HG03469 (cell line): ENCODE data around the gene HDAC9.
A peak's percentile ranks its signal among the peaks of the same experiment; 100 is the strongest.

Source experiments
- ATAC-seq: cut with Tn5 transposase; IDR thresholded peaks from one replicate; pipeline ENCODE4 v1.9.1; 2021; ENCODE audit warnings: mild to moderate bottlenecking, moderate library complexity, moderate number of reproducible peaks; ENCODE audit not compliant: unreplicated experiment

Gene HDAC9

DNA sequence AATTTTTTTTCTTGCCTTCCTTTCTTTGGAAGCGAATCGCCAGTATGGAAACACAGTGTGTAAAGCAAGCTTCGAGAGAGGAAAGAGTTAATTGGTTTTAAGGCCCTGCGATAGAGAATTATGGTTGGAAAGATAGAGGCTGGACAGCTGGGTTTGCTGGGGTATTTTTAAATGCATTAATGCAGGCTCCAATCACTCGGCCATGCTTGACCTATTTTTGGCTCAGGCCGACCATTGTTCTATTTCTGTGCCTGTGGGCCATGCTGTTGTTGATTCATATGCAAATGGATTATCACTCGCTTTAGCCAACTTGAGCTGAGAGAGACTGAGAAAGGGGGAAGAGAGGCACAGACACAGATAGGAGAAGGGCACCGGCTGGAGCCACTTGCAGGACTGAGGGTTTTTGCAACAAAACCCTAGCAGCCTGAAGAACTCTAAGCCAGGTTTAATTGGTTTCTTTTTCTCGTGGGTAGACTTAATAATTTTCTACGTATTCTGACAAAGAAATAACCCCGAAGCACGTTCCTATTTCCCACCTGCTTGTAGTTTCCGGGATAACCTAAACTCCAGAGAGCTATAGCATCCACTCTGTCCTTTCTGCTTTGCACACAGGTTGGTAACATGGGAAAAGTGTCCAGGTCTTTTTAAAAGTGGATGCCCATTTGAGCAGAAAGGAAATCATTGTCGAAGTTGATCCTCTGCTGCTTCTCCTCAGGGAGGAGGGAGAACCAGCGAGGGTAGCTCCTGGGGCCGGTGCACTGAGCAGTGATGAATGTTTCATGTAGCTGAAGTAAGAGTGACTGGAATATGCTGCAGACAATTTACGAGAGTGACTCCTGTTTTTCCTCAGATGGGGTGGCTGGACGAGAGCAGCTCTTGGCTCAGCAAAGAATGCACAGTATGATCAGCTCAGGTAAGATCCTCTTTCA, at the start of gene HDAC9:
HDAC9 (plus strand) TSS at position 338 of the 929 bp plus-strand sequence; CDS start at position 892, 554 bp downstream.
- peak; percentile 84 for ATAC-seq

DNA sequence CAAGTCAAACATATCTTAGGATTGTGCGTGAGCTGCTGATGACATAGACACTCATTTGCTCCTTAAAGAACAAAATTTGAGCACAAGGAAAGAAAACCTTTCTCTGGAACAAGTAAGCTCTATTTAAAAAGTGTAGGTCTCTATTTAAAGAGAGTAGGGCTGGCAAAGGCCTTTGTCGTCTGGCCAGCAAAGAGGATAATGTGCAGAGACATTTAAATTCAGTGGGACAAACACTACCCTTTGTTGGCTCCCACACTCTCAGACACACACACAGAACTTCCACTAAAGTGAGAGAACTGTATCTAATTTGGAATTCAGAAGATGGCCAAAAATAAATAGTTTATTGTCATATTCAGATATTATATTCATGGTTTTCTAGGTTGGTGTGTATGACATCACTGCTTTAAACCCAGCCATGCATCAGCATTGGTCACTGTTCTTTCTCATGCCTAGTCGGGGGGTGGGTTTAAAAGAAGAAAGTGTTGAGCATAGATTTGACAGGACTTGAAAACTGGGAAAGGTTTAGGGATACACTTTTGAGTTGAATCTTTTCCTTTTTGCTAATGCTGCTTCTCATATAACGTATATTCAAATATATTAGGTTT, 49.5 kb upstream of the HDAC9 start:
- no peak for ATAC-seq

DNA sequence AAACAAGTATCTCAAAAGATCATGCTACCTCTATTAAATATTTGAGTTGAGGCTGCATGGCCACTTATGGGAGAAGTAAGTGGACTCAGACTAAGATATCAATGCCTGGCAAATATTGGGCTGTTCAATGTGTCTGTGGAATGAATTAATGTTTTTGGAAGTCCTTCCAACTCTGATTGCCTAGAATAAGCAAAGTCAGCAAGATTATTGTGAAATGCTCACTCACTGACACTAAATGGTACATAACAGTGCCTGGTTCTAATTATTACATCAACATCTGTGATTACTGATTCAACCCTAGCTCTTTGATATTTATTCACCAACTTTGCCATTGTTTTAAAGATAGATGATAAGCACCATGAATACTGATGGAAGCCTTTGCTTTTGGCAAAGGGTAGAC, 45.5 kb upstream of the HDAC9 start:
- no peak for ATAC-seq

GRCh38 chr7:18455606-18456005, 39.9 kb upstream of the HDAC9 start:
- ATAC-seq = no peak

GRCh38 chr7:18457832-18458231, 37.7 kb upstream of the HDAC9 start:
- ATAC-seq = no peak

DNA sequence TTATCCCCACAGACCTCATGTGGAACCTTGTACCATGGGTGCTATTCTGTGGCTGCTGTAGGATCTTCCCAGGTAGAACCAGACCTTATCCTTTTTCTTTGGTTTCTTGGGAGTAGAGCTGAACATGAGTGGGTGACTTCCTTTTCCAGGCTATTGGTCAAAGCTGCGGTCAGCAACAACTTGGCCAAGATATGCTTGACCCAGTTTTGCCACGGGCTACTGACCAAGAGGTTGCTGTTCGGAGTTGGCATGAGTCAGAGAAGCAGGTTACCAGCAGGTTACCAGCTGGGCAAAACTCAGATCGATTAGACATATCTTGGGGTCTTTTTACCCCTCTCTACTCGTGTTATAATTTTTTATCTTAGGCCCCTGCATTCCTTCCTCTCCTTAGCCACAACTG, 36.7 kb upstream of the HDAC9 start:
- ATAC-seq = no peak

GRCh38 chr7:18459484-18460245, 35.9 kb upstream of the HDAC9 start:
- no peak for ATAC-seq

DNA sequence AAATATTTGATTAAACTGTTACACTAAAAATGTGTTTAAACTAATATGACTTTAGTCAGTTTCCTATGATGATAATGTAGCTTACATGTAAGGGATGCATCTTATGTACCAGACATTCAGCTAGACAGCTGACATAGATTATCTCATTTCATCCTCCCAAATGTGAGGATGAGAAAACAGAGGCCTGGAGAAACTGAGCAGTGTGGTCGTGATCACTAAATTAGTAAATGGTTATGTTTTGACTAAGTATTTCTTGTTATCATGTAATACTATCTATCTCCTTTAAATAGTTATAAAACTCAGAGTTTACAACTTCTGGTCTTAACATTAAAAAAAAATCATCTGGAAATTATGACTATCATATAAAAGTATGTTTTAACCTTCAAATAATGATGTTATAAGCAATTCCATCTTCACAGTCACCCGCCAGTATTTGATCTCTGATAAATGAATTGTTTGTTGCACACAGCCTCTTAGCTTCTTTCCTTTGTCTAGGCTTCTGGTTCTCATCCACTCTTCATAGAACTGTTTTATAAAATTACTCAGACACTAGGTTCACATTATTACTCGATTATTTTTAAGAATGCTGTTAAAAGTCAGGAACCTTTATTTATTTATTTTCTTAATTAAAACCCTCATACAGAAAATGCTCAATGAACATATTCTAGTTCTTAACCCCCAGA, 33.6 kb upstream of the HDAC9 start:
- peak; percentile 59 for ATAC-seq

DNA sequence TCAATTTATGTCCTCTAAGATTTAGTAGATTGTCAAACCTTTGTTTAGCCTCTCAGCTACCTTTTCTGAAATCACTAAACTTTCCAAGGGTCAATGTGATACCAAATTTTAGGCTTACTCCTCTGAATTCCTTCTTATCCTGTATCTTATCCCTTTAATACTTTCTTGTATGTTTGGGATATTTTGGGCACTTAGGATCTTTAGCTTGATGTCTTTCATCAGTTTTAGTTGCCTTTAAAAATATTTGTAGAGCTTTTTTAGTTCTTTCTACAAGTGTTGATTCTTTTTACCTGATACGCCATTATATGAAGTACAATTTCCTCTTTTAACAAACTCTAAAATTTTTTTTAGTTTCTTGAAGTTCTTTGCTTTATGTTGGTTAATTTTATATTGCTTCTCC, 30.7 kb upstream of the HDAC9 start:
- ATAC-seq = no peak

GRCh38 chr7:18467011-18467410, 28.5 kb upstream of the HDAC9 start:
- ATAC-seq = no peak

- ATAC-seq = no peak
These were observed 26.8 kb upstream of the HDAC9 start for GRCh38 chr7:18468795-18469194.

DNA sequence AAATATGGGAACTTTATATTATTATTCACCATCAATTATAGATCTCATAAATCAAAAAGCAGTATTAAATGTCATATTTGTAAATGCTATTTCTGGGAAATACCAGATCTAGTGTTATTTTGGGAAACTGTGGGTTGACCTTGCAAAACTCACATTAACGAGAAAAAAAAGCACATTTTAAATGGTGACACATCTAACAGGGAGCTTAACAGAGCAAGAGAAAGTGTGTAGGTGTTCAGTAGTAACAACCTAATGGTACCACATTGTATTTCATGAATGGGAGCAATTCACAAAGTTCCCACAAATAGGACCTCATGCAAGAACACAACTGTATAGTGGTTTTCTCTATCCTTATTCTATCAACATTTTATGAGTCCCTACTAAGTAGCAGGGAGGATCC, 26.2 kb upstream of the HDAC9 start:
- ATAC-seq = no peak

- ATAC-seq = no peak
These were observed 23.9 kb upstream of the HDAC9 start for GRCh38 chr7:18471476-18472160.

DNA sequence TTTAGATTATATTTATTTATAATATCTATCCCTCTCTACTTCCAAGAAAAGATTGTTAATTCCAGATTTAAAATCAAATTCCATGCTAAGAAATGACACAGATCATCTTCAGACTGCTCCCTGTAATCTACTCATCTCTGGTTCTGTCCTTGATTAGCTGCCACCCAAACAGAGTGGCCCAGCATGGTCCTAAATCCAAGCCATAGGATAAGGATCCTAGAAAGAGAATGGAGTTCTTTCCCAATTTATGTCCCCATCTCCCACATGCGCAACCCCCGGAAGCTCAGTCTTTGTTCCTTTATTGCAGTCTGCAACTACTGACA, 23.4 kb upstream of the HDAC9 start:
- no peak for ATAC-seq

DNA sequence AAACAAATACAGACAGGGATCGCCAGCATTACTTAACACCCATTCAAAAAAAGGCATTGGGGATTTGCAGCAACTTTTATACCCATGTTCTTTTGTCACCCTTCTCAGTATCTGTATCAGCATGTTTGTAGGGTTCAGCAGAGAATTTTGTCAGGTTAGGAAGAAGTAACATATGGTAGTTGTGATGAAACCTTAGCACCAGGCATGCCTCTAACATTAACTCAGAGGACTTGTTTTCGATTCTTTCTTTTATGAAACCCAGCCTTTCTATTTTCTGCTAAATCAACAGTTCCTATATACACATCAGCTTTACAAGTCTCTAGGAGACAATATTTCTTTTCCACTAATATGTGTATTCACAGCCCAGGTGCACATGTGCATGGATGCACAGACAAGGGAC, 22.4 kb upstream of the HDAC9 start:
- no peak for ATAC-seq

- no peak for ATAC-seq
These were observed 20.6 kb upstream of the HDAC9 start for GRCh38 chr7:18474944-18475343.

GRCh38 chr7:18475488-18475887, 20.1 kb upstream of the HDAC9 start:
- ATAC-seq = no peak

DNA sequence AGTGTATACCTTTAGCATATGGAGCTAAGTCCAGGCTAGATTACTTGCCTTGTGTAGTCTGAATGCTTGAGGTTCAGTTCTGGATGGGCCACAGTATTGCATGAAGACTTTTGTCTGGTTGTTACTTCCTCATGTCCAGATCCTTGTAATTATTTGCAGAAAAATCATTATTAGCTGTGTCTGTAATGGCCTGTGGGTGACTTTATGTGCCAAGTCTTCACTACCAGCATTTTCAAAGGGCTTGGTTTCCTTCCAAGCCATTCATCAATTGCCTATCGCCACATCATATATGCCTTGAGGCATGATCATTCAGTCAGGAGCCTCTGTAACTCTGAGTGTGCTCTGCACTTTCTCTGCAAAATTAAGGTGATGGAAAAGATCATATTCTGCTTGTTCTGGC, 13.8 kb upstream of the HDAC9 start:
- ATAC-seq = no peak

DNA sequence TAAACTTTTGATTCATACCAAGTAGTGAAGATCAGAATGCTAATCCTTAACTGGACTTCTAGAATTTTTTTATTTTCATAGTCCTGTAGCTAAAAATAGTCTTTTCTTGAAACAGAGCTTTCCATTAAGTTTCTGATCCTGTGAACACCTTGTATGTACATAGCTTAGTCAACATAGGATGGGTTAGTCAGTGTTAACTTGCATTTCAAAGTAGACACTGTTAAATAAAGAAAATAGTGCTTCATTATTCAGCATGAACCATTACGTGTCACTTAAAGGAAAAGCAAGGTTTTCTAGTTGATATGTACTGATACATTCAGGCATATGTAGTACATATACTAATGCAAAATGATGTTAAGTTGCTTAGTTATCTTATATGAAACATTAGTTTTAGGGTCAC, 7.5 kb upstream of the HDAC9 start:
- ATAC-seq = no peak

GRCh38 chr7:18489624-18490023, 5.9 kb upstream of the HDAC9 start:
- ATAC-seq = no peak

GRCh38 chr7:18491871-18492270, 3.7 kb upstream of the HDAC9 start:
- no peak for ATAC-seq
